Muscle of leg (tissue), 11 donors: ENCODE measurements around the gene ZSCAN22. TPM values are rescaled to one million over a fixed set of nuclear protein-coding genes. Genes with fewer than 3 reads are reported as not detected.

Experiments
- DNase-seq: peaks from one replicate; pipeline ENCODE4 v3.0.0; 2013
- H3K27ac ChIP-seq: one replicate; pipeline ENCODE4 v1.5.1; 2013; ENCODE audit warnings: mild to moderate bottlenecking, low read length, control low read depth
- H3K27me3 ChIP-seq: one replicate; pipeline ENCODE4 v1.6.1; 2013; ENCODE audit warnings: low read length; ENCODE audit not compliant: control insufficient read depth, insufficient read depth
- H3K36me3 ChIP-seq: one replicate; pipeline ENCODE4 v1.6.1; 2013; ENCODE audit warnings: low read length; ENCODE audit not compliant: control insufficient read depth, insufficient read depth
- H3K4me1 ChIP-seq: one replicate; pipeline ENCODE4 v1.6.1; 2013; ENCODE audit warnings: low read length; ENCODE audit not compliant: control insufficient read depth, insufficient read depth
- H3K4me3 ChIP-seq: one replicate; pipeline ENCODE4 v1.5.1; 2013; ENCODE audit warnings: low read length, control low read depth
- H3K9me3 ChIP-seq: replicated peaks from 2 replicates; pipeline ENCODE4 v1.6.1; 2013; ENCODE audit warnings: low read depth, low read length; ENCODE audit not compliant: control insufficient read depth
- WGBS: methylation state at CpG from one replicate; pipeline ENCODE4 v1.1.5; 2013; ENCODE audit warnings: missing lambda C conversion rate; ENCODE audit not compliant: insufficient coverage; 5-methylcytosine and 5-hydroxymethylcytosine counted together
- polyA plus RNA-seq, 8 donors: library from polyadenylated mRNA; unstranded; fragments of 120-200 nt; gene quantifications; one replicate each; pipeline versions ENCODE4 v1.2.1 to v1.2.3, GENCODE V29; 2013; ENCODE audit warnings: inconsistent platforms in 1 of 8, low replicate concordance in 1 of 8; ENCODE audit not compliant: insufficient read length in 8 of 8, insufficient read depth in 1 of 8
- total RNA-seq: library from RNA; stranded (reverse); fragments of 120-200 nt; gene quantifications from one replicate; pipeline ENCODE4 v1.2.4, GENCODE V29; 2013

ZSCAN22 gene
- total and polyA plus RNA-seq, 9 donors = 2.4 to 3.4 (median 3.2) TPM

DNA sequence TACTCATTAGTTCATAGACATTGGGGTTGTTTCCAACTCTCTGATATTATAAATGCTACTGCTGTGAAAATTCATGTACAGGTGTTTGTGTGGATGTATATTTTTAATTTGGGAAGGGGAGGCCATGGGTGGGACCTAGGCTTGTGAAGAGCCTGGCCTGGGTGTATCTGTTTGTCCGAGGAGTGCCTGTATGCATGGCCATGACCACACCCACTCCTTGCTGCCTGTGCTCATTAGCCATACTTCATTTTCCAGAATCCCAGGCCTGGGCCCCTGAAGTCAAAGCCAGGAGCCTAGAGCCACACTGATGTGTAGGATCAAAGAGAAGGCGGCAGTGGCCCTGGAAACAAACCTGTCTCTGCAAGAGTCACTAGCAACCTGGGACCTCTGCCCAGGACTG lies 11.2 kb upstream of the ZSCAN22 start:
- Histone ChIP-seq H3K27ac (no peak overlapping the region), H3K9me3 (no peaks in the 10 kb centered on the region), H3K4me3 (no peak overlapping the region), H3K27me3 (no peaks in the 10 kb centered on the region), H3K36me3 (peaks cover 44% of the 10 kb centered on the region), H3K4me1 (no peaks in the 10 kb centered on the region)
- DNase-seq = no peak
- WGBS = 100% methylated on average over 1 of the region's 2 CpGs

DNA sequence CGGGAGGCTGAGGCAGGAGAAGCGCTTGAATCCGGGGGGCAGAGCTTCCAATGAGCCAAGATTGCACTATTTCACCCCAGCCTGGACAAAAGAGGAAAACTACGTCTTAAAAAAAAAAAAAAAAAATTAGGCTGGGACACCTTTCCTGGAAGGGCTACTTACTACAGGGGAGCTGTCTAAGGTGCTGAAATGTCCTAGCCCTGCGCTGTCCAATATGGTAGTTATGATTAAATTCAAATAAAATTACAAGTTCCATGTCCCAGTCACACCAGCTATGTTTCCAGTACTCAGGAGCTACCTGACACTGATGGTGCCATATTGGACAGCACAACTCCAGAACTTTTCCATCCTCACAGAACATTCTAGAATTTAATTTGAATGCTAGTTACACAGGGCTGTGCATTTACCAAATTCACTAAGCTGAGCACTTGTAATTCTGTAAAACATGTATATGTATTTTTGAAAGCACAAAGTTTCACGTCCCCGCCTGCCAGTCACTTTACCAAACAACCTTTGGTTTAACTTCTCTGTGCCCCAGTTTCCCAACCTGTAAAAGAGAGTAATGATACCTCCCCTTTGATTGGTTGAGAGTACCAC lies 9.2 kb upstream of the ZSCAN22 start:
- no peaks in the 10 kb centered on the region for H3K4me1 ChIP-seq

DNA sequence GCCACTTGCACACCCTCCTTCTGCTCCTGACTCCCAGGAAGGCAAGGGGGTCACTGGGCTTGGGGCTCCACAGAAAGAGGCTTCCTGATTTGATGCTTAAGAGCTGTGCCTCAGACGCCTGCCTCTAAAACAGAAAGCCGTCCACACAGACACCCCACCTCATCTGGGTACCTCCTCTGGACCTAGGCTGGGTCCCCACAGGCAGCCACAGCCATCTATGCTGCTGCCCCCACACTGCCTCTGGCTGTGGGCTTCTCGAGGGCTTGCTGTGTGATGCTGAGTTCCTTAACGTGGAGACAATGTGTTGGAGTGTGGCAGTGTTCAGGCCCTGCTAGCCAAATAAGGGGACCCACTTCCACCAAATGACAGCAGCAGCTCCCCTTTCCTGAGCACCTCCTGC lies 8.5 kb upstream of the ZSCAN22 start:
- Histone ChIP-seq H3K36me3 (peaks cover 27% of the 10 kb centered on the region), H3K9me3 (no peaks in the 10 kb centered on the region), H3K27ac (no peak overlapping the region), H3K4me3 (no peak overlapping the region), H3K27me3 (no peaks in the 10 kb centered on the region), H3K4me1 (no peaks in the 10 kb centered on the region)
- DNase-seq = no peak
- no CpG with 5 or more reads among the region's 4 CpGs for WGBS

More for the DNA sequence above, 9.2 kb upstream of the ZSCAN22 start:
- no peaks in the 10 kb centered on the region for H3K27me3 ChIP-seq
- peak; percentile 51 for DNase-seq
- no peak overlapping the region for H3K27ac ChIP-seq
- H3K4me3 ChIP-seq = no peak overlapping the region
- H3K9me3 ChIP-seq = no peaks in the 10 kb centered on the region
- H3K36me3 ChIP-seq = peaks cover 31% of the 10 kb centered on the region
- WGBS = no CpG with 5 or more reads among the region's 7 CpGs

DNA sequence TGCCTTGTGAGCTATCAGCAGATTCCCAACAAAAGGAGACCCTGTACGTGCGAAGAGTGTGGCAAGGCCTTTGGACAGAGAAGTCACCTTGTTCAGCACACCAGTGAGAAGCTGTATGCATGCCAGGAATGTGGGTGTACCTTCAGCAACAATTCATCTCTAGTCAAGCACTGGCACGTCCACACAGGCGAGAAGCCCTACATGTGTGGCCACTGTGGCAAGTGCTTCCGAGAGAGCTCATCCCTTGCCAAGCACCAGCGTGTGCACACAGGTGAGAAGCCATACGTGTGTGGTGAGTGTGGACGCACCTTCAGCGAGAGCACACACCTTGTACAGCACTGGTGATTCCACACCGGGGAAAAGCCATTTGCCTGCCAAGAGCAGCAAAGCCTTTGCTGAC lies 7.6 kb upstream of the ZSCAN22 start:
- 92% methylated on average over 10 of the region's 10 CpGs for WGBS
- peaks cover 23% of the 10 kb centered on the region for H3K36me3 ChIP-seq
- no peak for DNase-seq
- H3K4me3 ChIP-seq = no peak overlapping the region
- no peaks in the 10 kb centered on the region for H3K27me3 ChIP-seq
- no peaks in the 10 kb centered on the region for H3K9me3 ChIP-seq
- no peaks in the 10 kb centered on the region for H3K4me1 ChIP-seq
- no peak overlapping the region for H3K27ac ChIP-seq

DNA sequence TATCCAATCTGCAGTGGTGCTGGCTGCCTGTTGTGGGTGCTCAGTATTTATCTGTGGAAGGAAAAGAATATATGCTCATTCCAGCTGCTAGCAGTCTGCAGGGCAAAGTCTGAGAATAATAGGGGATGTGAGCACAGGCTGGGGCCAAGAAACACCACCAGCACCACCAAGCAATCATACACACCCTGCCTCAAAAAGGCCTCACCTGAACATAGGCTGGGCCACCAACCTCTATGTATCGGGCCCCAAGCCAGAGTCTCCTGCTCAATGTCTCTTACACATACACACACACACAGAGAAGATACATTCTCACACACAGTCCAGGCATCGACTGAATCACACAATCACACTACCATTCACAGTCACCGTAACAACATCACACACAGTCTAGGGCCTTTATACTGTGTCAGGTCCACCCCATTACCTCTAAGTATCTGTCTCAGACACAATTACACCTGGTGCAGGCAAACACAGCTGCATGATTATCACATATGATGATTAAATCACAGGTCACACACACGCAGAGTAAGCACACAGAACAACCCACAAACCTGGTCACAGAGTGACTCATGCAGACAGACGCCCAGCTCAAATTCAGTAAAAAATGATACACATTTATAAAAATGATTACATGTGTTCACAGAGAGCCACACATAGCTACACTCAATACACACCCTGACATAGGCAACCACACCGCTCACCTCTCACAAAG lies 1.3 kb upstream of the ZSCAN22 start:
- no peaks in the 10 kb centered on the region for H3K9me3 ChIP-seq
- WGBS = 97% methylated on average over 3 of the region's 6 CpGs
- H3K36me3 ChIP-seq = peaks cover 13% of the 10 kb centered on the region
- no peaks in the 10 kb centered on the region for H3K27me3 ChIP-seq
- DNase-seq = no peak
- H3K4me3 ChIP-seq = no peak overlapping the region
- no peak overlapping the region for H3K27ac ChIP-seq
- peaks cover 24% of the 10 kb centered on the region for H3K4me1 ChIP-seq

DNA sequence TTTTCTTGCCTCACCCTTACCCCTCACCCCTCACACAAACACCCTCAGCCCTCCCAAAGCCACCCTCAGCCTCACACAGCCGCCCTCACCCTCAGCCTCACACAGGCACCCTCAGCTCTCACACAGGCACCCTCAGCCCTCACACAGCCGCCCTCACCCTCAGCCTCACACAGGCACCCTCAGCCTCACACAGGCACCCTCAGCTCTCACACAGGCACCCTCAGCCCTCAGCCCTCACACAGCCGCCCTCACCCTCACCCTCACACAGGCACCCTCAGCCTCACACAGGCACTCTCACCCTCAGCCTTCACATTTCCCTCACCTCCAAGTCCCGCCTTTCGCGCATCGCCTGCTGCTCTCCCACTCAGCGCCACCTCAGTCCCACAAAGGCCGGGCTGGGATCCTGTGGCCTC lies 287 bp upstream of the ZSCAN22 start:
- Histone ChIP-seq H3K4me1 (peaks cover 24% of the 10 kb centered on the region), H3K36me3 (peaks cover 13% of the 10 kb centered on the region), H3K27ac (peak overlapping the region; percentile 96), H3K9me3 (no peaks in the 10 kb centered on the region), H3K27me3 (no peaks in the 10 kb centered on the region), H3K4me3 (peak overlapping the region; percentile 96)
- DNase-seq = no peak
- 0% methylated on average over 9 of the region's 9 CpGs for WGBS

DNA sequence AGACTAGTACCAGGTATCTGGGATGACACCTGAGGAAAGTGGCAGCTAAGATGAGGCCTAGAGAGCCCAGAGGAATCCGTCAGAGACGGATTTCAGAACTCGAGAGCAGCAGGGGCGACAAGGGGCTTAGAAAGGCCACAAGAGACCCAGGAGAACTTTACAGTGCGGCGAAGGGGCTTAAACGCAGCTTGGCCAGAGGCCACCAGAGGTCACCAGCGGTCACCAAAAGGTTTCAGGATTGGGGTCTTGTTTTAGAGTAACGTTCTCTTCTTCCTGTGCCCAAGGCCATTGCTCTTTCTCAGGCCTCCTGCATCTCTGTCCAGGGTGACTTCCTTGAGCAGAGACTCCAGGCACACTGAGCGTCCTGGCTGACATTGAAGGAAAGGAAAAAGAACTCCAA lies 2.2 kb downstream of the ZSCAN22 start:
- peaks cover 24% of the 10 kb centered on the region for H3K4me1 ChIP-seq
- peaks cover 5% of the 10 kb centered on the region for H3K36me3 ChIP-seq
- no peaks in the 10 kb centered on the region for H3K9me3 ChIP-seq
- H3K27ac ChIP-seq = no peak overlapping the region
- WGBS = 32% methylated on average over 9 of the region's 10 CpGs
- no peak overlapping the region for H3K4me3 ChIP-seq
- no peak for DNase-seq
- H3K27me3 ChIP-seq = no peaks in the 10 kb centered on the region

DNA sequence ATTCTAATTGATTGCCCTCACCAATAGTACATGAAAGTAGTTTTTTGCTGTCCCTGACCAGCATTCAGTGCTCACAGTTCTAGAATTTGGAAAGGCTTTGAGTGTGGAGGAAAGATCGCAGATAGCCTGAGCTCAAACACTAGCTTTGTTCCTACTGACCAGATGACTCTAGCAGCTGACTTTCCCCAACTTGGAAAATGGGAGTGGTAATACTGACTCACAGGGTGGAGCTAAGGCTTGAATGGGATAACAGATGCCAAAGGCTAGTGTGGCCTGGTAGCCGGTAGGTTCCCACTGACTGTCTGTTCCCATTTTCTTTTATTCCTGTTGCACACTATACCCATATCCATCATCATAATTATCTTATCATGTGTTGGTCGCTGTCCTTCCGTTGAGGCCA lies 3.7 kb downstream of the ZSCAN22 start:
- Histone ChIP-seq H3K4me1 (peaks cover 24% of the 10 kb centered on the region), H3K36me3 (peaks cover 10% of the 10 kb centered on the region), H3K27ac (peak overlapping the region; percentile 76), H3K27me3 (no peaks in the 10 kb centered on the region), H3K4me3 (no peak overlapping the region), H3K9me3 (no peaks in the 10 kb centered on the region)
- peak; percentile 71 for DNase-seq
- WGBS = no CpG with 5 or more reads among the region's 4 CpGs

DNA sequence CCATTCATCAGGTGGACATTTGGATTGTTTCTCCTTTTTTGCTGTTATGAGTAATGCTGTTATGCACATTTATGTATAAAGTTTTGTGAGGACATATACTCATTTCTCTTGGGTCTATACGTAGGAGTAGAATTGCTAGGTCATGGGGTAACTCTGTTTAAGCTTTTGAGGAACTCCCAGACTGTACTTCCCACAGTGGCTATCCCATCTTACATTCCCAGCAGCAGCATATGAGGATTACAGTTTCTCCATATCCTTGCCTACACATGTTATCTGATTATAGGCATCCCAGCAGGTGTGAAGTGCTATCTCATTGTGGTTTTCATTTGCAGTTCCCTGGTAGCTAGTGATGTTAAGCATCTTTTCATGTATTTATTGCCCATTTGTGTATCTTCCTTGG lies 5.9 kb downstream of the ZSCAN22 start:
- no peaks in the 10 kb centered on the region for H3K27me3 ChIP-seq
- no peak overlapping the region for H3K27ac ChIP-seq
- no peak for DNase-seq
- H3K4me3 ChIP-seq = no peak overlapping the region
- peaks cover 29% of the 10 kb centered on the region for H3K36me3 ChIP-seq
- no CpG with 5 or more reads among the region's 1 CpG for WGBS
- peaks cover 11% of the 10 kb centered on the region for H3K4me1 ChIP-seq
- no peaks in the 10 kb centered on the region for H3K9me3 ChIP-seq

DNA sequence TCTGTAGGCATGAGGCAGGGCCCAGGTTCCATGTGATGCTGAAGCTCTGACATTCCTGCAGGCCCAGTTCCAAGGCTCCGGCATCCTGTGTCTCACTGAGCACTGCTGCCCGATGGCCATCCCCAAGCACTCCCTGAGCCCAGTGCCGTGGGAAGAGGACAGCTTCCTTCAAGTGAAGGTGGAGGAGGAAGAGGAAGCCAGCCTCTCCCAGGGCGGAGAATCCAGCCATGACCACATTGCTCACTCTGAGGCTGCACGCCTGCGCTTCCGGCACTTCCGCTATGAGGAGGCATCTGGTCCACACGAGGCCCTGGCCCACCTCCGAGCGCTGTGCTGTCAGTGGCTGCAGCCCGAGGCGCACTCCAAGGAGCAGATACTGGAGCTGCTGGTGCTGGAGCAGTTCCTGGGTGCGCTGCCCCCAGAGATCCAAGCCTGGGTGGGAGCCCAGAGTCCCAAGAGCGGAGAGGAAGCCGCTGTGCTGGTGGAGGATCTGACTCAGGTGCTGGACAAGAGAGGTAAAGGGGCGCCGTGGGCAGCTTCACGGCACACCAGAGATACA lies 8.0 kb downstream of the ZSCAN22 start:
- Histone ChIP-seq H3K4me1 (no peaks in the 10 kb centered on the region), H3K36me3 (peaks cover 50% of the 10 kb centered on the region), H3K4me3 (no peak overlapping the region), H3K9me3 (no peaks in the 10 kb centered on the region), H3K27ac (no peak overlapping the region), H3K27me3 (no peaks in the 10 kb centered on the region)
- DNase-seq = no peak
- 92% methylated on average over 18 of the region's 19 CpGs for WGBS
